CD4-positive, alpha-beta T cell (primary cell): ENCODE data around the gene TXLNA. TPM values are rescaled to one million over a fixed set of nuclear protein-coding genes. Genes with fewer than 3 reads are reported as not detected.
A peak's percentile ranks its signal among the peaks of the same experiment; 100 is the strongest.

ENCODE experiments used
- ATAC-seq: fragments of 200-7000 bp; cut with Tn5 transposase; one replicate; pipeline ENCODE4 v1.10.0; 2022; ENCODE audit warnings: mild to moderate bottlenecking; ENCODE audit not compliant: poor library complexity
- CTCF ChIA-PET: fragments of 350-600 bp; sonication (Branson Sonifier 250); formaldehyde crosslinking; loops from one replicate; lab custom pipeline; 2021; ENCODE audit warnings: antibody characterized with exemption, inconsistent platforms; lab: Charles Lee
- POLR2A ChIA-PET: fragments of 350-600 bp; sonication (Branson Sonifier 250); formaldehyde crosslinking; loops from one replicate; lab custom pipeline; 2021; ENCODE audit warnings: antibody characterized with exemption, inconsistent platforms; lab: Charles Lee
- DNase-seq, 14 experiments: peaks; one replicate each; pipeline ENCODE4 v3.0.0-alpha.2; 2013 to 2020; ENCODE audit warnings: mixed read lengths in 2 of 14
- H3K27ac ChIP-seq, 2 donors: one replicate each; pipeline versions ENCODE4 v1.5.1 to v1.7.0; 2013; ENCODE audit warnings: low read length in 2 of 2, low read depth in 1 of 2, mild to moderate bottlenecking in 1 of 2
- H3K27me3 ChIP-seq, 2 experiments: 1 replicate in 1 of 2; 2 replicates in 1 of 2; pipeline versions ENCODE4 v1.6.1 to v1.7.0; 2013; ENCODE audit warnings: low read length in 2 of 2, control low read depth in 1 of 2, mild to moderate bottlenecking in 1 of 2, moderate library complexity in 1 of 2; ENCODE audit not compliant: insufficient read depth in 2 of 2, control insufficient read depth in 1 of 2
- H3K36me3 ChIP-seq: one replicate; pipeline ENCODE4 v1.6.1; 2013; ENCODE audit warnings: low read length, control low read depth; ENCODE audit not compliant: insufficient read depth
- H3K4me1 ChIP-seq: one replicate; pipeline ENCODE4 v1.6.1; 2013; ENCODE audit warnings: low read length, control low read depth; ENCODE audit not compliant: insufficient read depth
- H3K4me3 ChIP-seq: one replicate; pipeline ENCODE4 v1.5.1; 2013; ENCODE audit warnings: mild to moderate bottlenecking, low read length, moderate library complexity
- H3K9me3 ChIP-seq, 2 experiments: 1 replicate in 1 of 2; 2 replicates in 1 of 2; pipeline versions ENCODE4 v1.6.1 to v1.7.0; 2013; ENCODE audit warnings: low read length in 2 of 2, mild to moderate bottlenecking in 2 of 2, control low read depth in 1 of 2, moderate library complexity in 1 of 2; ENCODE audit not compliant: control insufficient read depth in 1 of 2, insufficient read depth in 1 of 2
- H3K27ac Mint-ChIP-seq: one replicate; pipeline ENCODE4 v1.8.0; 2020; ENCODE audit warnings: mixed read lengths
- H3K27me3 Mint-ChIP-seq: one replicate; pipeline ENCODE4 v1.8.0; 2021; ENCODE audit warnings: mixed read lengths
- H3K36me3 Mint-ChIP-seq: one replicate; pipeline ENCODE4 v1.8.0; 2021; ENCODE audit warnings: low read depth, mixed read lengths
- H3K4me1 Mint-ChIP-seq: one replicate; pipeline ENCODE4 v1.8.0; 2021; ENCODE audit warnings: low read depth, mixed read lengths
- H3K4me3 Mint-ChIP-seq: one replicate; pipeline ENCODE4 v1.8.0; 2020; ENCODE audit warnings: mild to moderate bottlenecking, mixed read lengths
- H3K9me3 Mint-ChIP-seq: one replicate; pipeline ENCODE4 v1.8.0; 2020; ENCODE audit warnings: mixed read lengths
- CTCF ChIP-seq: fragments of 200-600 bp; IDR thresholded peaks from one replicate; pipeline ENCODE4 v1.8.0; 2022; ENCODE audit warnings: antibody characterized with exemption, mild to moderate bottlenecking
- intact Hi-C, 2 experiments: fragments of 100-400 bp; cut with DNase I in 1 of 2; cut with micrococcal nuclease in 1 of 2; formaldehyde crosslinking; loops; one replicate each; pipeline versions ENCODE4 v1.15.1 to v1.9.0; 2023 to 2025; cut with DNase I, micrococcal nuclease
- total RNA-seq, 174 experiments: library from RNA in 2 of 174; stranded (reverse) in 2 of 174; gene quantifications; one replicate each; pipeline ENCODE4 v1.2.3 and lab custom pipeline; 2021 to 2026

The TXLNA gene
- total RNA-seq, 2 experiments from 2014 or later: 6.3 to 6.4 TPM

GRCh38 chr1:32220746-32221580 lies 41.5 kb downstream of the TXLNA start:
- peak overlapping the region; percentile 79 for H3K4me3 ChIP-seq
- no peaks in the 10 kb centered on the region for H3K27me3 ChIP-seq
- no peak for DNase-seq
- TF ChIP-seq CTCF: no peak
- Mint-ChIP-seq H3K9me3 (no peaks in the 10 kb centered on the region), H3K36me3 (peaks cover 61% of the 10 kb centered on the region), H3K4me3 (peak overlapping the region; percentile 99), H3K27me3 (no peaks in the 10 kb centered on the region), H3K4me1 (peaks cover 44% of the 10 kb centered on the region), H3K27ac (peak overlapping the region; percentile 99)
- H3K27ac ChIP-seq: no peak overlapping the region
- H3K4me1 ChIP-seq: peaks cover 39% of the 10 kb centered on the region
- intact Hi-C loops: loop anchor here in 1 of 2 experiments (2.0 to 10.0 kb wide), 2 partner anchors 40 to 54 kb away; no protein-coding TSS in a partner anchor
- ChIA-PET POLR2A (interaction anchor here (0.7 to 2.8 kb wide), 5 partner anchors 20 to 174 kb away, joined by 3 to 9 read pairs (median 4); partner anchors contain the start of gene BSDC1), CTCF (interaction anchor here (1.3 kb wide), 1 partner anchor 69 kb away, joined by 3 read pairs; no protein-coding TSS in a partner anchor)
- ATAC-seq: no peak
- peaks cover 35% of the 10 kb centered on the region for H3K36me3 ChIP-seq
- no peaks in the 10 kb centered on the region for H3K9me3 ChIP-seq

- Mint-ChIP-seq H3K27me3 (no peaks in the 10 kb centered on the region), H3K4me1 (peaks cover 38% of the 10 kb centered on the region), H3K27ac (peak overlapping the region; percentile 99), H3K36me3 (peaks cover 61% of the 10 kb centered on the region), H3K4me3 (peak overlapping the region; percentile 99), H3K9me3 (no peaks in the 10 kb centered on the region)
- intact Hi-C loops: loop anchor here in 1 of 2 experiments (2.0 to 10.0 kb wide), 2 partner anchors 41 to 53 kb away; no protein-coding TSS in a partner anchor
- ChIA-PET POLR2A (interaction anchor here (0.7 to 2.8 kb wide), 4 partner anchors 20 to 173 kb away, joined by 3 to 9 read pairs (median 4); partner anchors contain the start of gene BSDC1), CTCF (no interaction called here)
- peak overlapping the region; percentile 79 for H3K4me3 ChIP-seq
- peak overlapping the region; percentile 94 for H3K27ac ChIP-seq
- peaks cover 35% of the 10 kb centered on the region for H3K4me1 ChIP-seq
- ATAC-seq (no peak), DNase-seq (no peak)
- no peaks in the 10 kb centered on the region for H3K9me3 ChIP-seq
- no peak for TF ChIP-seq CTCF
- no peaks in the 10 kb centered on the region for H3K27me3 ChIP-seq
- H3K36me3 ChIP-seq: peaks cover 33% of the 10 kb centered on the region
Measured at GRCh38 chr1:32221581-32221979, 42.1 kb downstream of the TXLNA start.

- intact Hi-C loops: loop anchor here (1.0 to 10.0 kb wide), 4 partner anchors 29 to 172 kb away; partner anchors contain the start of genes BSDC1 (in 1 of the 2) and LCK (in 1 of the 2)
- peaks cover 38% of the 10 kb centered on the region for H3K4me1 Mint-ChIP-seq
- Histone ChIP-seq H3K27me3 (no peaks in the 10 kb centered on the region), H3K27ac (peak within 1 kb of the TSS; percentile 94), H3K9me3 (no peaks in the 10 kb centered on the region), H3K36me3 (peaks cover 31% of the 10 kb centered on the region), H3K4me1 (peaks cover 34% of the 10 kb centered on the region), H3K4me3 (peak within 1 kb of the TSS; percentile 79)
- CTCF ChIA-PET: no interaction called here
- peaks cover 59% of the 10 kb centered on the region for H3K36me3 Mint-ChIP-seq
- no peaks in the 10 kb centered on the region for H3K9me3 Mint-ChIP-seq
- no peaks in the 10 kb centered on the region for H3K27me3 Mint-ChIP-seq
- H3K4me3 Mint-ChIP-seq: peak within 1 kb of the TSS; percentile 99
- ATAC-seq (peak; percentile 89), DNase-seq (peak; percentile 81 to 96 (median 88))
- TF ChIP-seq CTCF: no peak
- POLR2A ChIA-PET: interaction anchor here (1.0 to 2.8 kb wide), 4 partner anchors 21 to 172 kb away, joined by 3 to 9 read pairs (median 7); partner anchors contain the start of genes BSDC1 and LCK
- peak within 1 kb of the TSS; percentile 99 for H3K27ac Mint-ChIP-seq
Measured at GRCh38 chr1:32221980-32222755, 42.7 kb downstream of the TXLNA start, which contains the start of the genes EIF3I and TMEM234. Gene EIF3I (plus strand): TSS chr1:32222407. CDS start chr1:32222442, 35 bp downstream. Gene TMEM234 (minus strand): TSS chr1:32222353. CDS start chr1:32222322, 31 bp downstream.
